Liver (tissue), 9 donors: ENCODE measurements around the gene CALY. TPM values are rescaled to one million over a fixed set of nuclear protein-coding genes. Genes with fewer than 3 reads are reported as not detected.

Experiments
- DNase-seq: peaks from one replicate; pipeline ENCODE4 v3.0.0-alpha.2; 2017; ENCODE audit warnings: low spot score
- H3K27ac ChIP-seq, 2 donors: one replicate each; pipeline ENCODE4 v1.7.0; 2013; ENCODE audit warnings: inconsistent platforms in 2 of 2, low read length in 2 of 2, control low read depth in 1 of 2, low read depth in 1 of 2, mild to moderate bottlenecking in 1 of 2
- H3K27me3 ChIP-seq, 4 donors: one replicate each; pipeline versions ENCODE4 v1.6.1 to v1.7.0; 2013; ENCODE audit warnings: low read length in 3 of 4, inconsistent platforms in 1 of 4, mild to moderate bottlenecking in 1 of 4, moderate library complexity in 1 of 4; ENCODE audit not compliant: control insufficient read depth in 4 of 4, insufficient read depth in 4 of 4
- H3K36me3 ChIP-seq, 4 donors: one replicate each; pipeline versions ENCODE4 v1.6.1 to v1.7.0; 2013; ENCODE audit warnings: low read length in 3 of 4, mild to moderate bottlenecking in 3 of 4, low read depth in 1 of 4, moderate library complexity in 1 of 4; ENCODE audit not compliant: control insufficient read depth in 4 of 4, insufficient read depth in 3 of 4
- H3K4me1 ChIP-seq, 4 donors: one replicate each; pipeline versions ENCODE4 v1.6.1 to v1.7.0; 2013; ENCODE audit warnings: low read length in 3 of 4, mild to moderate bottlenecking in 3 of 4, moderate library complexity in 1 of 4; ENCODE audit not compliant: control insufficient read depth in 4 of 4, insufficient read depth in 4 of 4
- H3K4me3 ChIP-seq, 3 donors: one replicate each; pipeline versions ENCODE4 v1.6.1 to v1.7.0; 2013; ENCODE audit warnings: low read length in 3 of 3, control low read depth in 1 of 3, low read depth in 1 of 3, mild to moderate bottlenecking in 1 of 3
- H3K9ac ChIP-seq, 2 donors: one replicate each; pipeline ENCODE4 v1.7.0; 2013; ENCODE audit warnings: low read length in 2 of 2, mild to moderate bottlenecking in 2 of 2, moderate library complexity in 2 of 2, control low read depth in 1 of 2, low read depth in 1 of 2
- H3K9me3 ChIP-seq, 4 donors: one replicate each; pipeline versions ENCODE4 v1.6.1 to v1.7.0; 2013; ENCODE audit warnings: low read length in 3 of 4; ENCODE audit not compliant: control insufficient read depth in 4 of 4
- EGR1 ChIP-seq, 2 donors: IDR thresholded peaks; 2 replicates each; pipeline ENCODE4 v1.6.1; 2016 to 2018; ENCODE audit warnings: antibody characterized with exemption in 2 of 2, low read depth in 2 of 2
- FOXA1 ChIP-seq: IDR thresholded peaks from 2 replicates; pipeline ENCODE4 v1.6.1; 2016; ENCODE audit warnings: antibody characterized with exemption
- FOXA2 ChIP-seq: IDR thresholded peaks from 2 replicates; pipeline ENCODE4 v1.6.1; 2016; ENCODE audit warnings: antibody characterized with exemption
- GABPA ChIP-seq, 2 donors: IDR thresholded peaks in 1 of 2; conservative IDR thresholded peaks in 1 of 2; 2 replicates each; pipeline ENCODE4 v1.6.1; 2016; ENCODE audit warnings: antibody characterized with exemption in 2 of 2, mild to moderate bottlenecking in 1 of 2, moderate library complexity in 1 of 2
- HNF4A ChIP-seq, 2 donors: conservative IDR thresholded peaks; 2 replicates each; pipeline ENCODE4 v1.6.1; 2016; ENCODE audit warnings: antibody characterized with exemption in 2 of 2, mild to moderate bottlenecking in 2 of 2
- HNF4G ChIP-seq: IDR thresholded peaks from 2 replicates; pipeline ENCODE4 v1.6.1; 2016; ENCODE audit warnings: antibody characterized with exemption
- JUND ChIP-seq, 2 donors: IDR thresholded peaks; 2 replicates each; pipeline ENCODE4 v1.6.1; 2016; ENCODE audit warnings: antibody characterized with exemption in 2 of 2
- NR2F2 ChIP-seq: IDR thresholded peaks from 2 replicates; pipeline ENCODE4 v1.6.1; 2016; ENCODE audit warnings: antibody characterized with exemption
- RAD21 ChIP-seq, 2 donors: IDR thresholded peaks; 2 replicates each; pipeline ENCODE4 v1.6.1; 2016; ENCODE audit warnings: antibody characterized with exemption in 2 of 2, mild to moderate bottlenecking in 2 of 2
- RXRA ChIP-seq, 2 donors: IDR thresholded peaks; 2 replicates each; pipeline ENCODE4 v1.6.1; 2017 to 2018; ENCODE audit warnings: antibody characterized with exemption in 2 of 2, mild to moderate bottlenecking in 1 of 2
- SP1 ChIP-seq: IDR thresholded peaks from 2 replicates; pipeline ENCODE4 v1.6.1; 2018; ENCODE audit warnings: antibody characterized with exemption, mild to moderate bottlenecking
- TAF1 ChIP-seq: conservative IDR thresholded peaks from 2 replicates; pipeline ENCODE4 v1.6.1; 2016; ENCODE audit warnings: antibody characterized with exemption, mild to moderate bottlenecking
- YY1 ChIP-seq: IDR thresholded peaks from 2 replicates; pipeline ENCODE4 v1.6.1; 2016; ENCODE audit warnings: antibody characterized with exemption, mild to moderate bottlenecking
- WGBS: extraction: QIAGEN DNeasy Blood & Tissue Kit; methylation state at CpG from one replicate; pipeline ENCODE4 v1.1.7; 2013; 5-methylcytosine and 5-hydroxymethylcytosine counted together
- polyA plus RNA-seq, 2 donors: library from polyadenylated mRNA; stranded (reverse) in 1 of 2; unstranded in 1 of 2; fragments of 200-250 nt in 1 of 2; fragments of >200 nt in 1 of 2; fragmentation: Nextera tagmentation in 1 of 2; extraction: Ambion mirVana in 1 of 2; gene quantifications; one replicate each; pipeline versions ENCODE4 v1.2.1 to v1.2.3, GENCODE V29; 2013 to 2015
- total RNA-seq, 2 donors: library from RNA; depleted of rRNA; stranded (reverse); fragments of >200 nt; gene quantifications; one replicate each; pipeline ENCODE4 v1.2.3, GENCODE V29; 2014
- TF ChIP-seq, protein P1 (sequence below): IDR thresholded peaks from 2 replicates; pipeline ENCODE4 v1.6.1; 2016; ENCODE audit warnings: antibody characterized with exemption, mild to moderate bottlenecking
- TF ChIP-seq, protein P2 (sequence below): IDR thresholded peaks from 2 replicates; pipeline ENCODE4 v1.6.1; 2016; ENCODE audit warnings: antibody characterized with exemption
- TF ChIP-seq, protein P3 (sequence below): IDR thresholded peaks from 2 replicates; pipeline ENCODE4 v1.6.1; 2016; ENCODE audit warnings: antibody characterized with exemption
- TF ChIP-seq, protein P4 (sequence below): fragments of 150-350 bp; IDR thresholded peaks from 2 replicates; pipeline ENCODE4 v1.5.1; 2017; ENCODE audit warnings: improper control_type of control experiment, low read depth, low read length; ENCODE audit not compliant: missing input control
- TF ChIP-seq, protein P5 (sequence below): IDR thresholded peaks from 2 replicates; pipeline ENCODE4 v1.6.1; 2016; ENCODE audit warnings: antibody characterized with exemption
- donor health status: healthy.
- donor health status: healthy.
- donor health status: healthy.
- donor health status: healthy.
- donor health status: healthy.

Gene CALY
- total and polyA plus RNA-seq, 4 donors: 0.07 TPM; not detected in 3

DNA sequence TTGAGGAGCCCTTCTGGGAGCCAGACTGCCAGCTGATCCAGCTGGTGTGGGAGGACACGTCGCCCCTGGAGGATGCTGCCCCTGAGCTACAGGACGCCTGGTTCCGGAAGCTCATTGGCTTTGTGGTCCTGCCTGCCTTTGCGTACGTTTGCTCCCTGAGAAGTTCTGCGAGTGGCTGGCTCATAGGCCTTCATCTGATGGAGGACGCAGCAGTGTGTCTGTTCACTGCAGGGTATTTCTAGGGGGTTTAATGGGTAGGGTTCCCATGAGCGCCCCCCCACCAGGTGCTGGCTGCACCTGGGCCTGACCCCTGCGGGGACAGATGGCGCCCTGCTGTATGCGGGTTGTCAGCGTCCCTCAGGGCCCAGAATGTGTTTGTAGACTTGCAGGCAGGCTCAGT lies 47.4 kb upstream of the CALY start:
- TF ChIP-seq, protein P1, sequence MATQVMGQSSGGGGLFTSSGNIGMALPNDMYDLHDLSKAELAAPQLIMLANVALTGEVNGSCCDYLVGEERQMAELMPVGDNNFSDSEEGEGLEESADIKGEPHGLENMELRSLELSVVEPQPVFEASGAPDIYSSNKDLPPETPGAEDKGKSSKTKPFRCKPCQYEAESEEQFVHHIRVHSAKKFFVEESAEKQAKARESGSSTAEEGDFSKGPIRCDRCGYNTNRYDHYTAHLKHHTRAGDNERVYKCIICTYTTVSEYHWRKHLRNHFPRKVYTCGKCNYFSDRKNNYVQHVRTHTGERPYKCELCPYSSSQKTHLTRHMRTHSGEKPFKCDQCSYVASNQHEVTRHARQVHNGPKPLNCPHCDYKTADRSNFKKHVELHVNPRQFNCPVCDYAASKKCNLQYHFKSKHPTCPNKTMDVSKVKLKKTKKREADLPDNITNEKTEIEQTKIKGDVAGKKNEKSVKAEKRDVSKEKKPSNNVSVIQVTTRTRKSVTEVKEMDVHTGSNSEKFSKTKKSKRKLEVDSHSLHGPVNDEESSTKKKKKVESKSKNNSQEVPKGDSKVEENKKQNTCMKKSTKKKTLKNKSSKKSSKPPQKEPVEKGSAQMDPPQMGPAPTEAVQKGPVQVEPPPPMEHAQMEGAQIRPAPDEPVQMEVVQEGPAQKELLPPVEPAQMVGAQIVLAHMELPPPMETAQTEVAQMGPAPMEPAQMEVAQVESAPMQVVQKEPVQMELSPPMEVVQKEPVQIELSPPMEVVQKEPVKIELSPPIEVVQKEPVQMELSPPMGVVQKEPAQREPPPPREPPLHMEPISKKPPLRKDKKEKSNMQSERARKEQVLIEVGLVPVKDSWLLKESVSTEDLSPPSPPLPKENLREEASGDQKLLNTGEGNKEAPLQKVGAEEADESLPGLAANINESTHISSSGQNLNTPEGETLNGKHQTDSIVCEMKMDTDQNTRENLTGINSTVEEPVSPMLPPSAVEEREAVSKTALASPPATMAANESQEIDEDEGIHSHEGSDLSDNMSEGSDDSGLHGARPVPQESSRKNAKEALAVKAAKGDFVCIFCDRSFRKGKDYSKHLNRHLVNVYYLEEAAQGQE: no peak
- TF ChIP-seq RXRA (IDR thresholded peaks at IDR 0.05) (no peak), YY1 (no peak), TAF1 (no peak), JUND (IDR thresholded peaks at IDR 0.05) (no peak), SP1 (no peak), EGR1 (IDR thresholded peaks at IDR 0.05; ENCODE audit: low read depth in 2 of 2) (no peak)
- TF ChIP-seq, protein P2, sequence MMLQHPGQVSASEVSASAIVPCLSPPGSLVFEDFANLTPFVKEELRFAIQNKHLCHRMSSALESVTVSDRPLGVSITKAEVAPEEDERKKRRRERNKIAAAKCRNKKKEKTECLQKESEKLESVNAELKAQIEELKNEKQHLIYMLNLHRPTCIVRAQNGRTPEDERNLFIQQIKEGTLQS: no peak
- TF ChIP-seq, protein P3, sequence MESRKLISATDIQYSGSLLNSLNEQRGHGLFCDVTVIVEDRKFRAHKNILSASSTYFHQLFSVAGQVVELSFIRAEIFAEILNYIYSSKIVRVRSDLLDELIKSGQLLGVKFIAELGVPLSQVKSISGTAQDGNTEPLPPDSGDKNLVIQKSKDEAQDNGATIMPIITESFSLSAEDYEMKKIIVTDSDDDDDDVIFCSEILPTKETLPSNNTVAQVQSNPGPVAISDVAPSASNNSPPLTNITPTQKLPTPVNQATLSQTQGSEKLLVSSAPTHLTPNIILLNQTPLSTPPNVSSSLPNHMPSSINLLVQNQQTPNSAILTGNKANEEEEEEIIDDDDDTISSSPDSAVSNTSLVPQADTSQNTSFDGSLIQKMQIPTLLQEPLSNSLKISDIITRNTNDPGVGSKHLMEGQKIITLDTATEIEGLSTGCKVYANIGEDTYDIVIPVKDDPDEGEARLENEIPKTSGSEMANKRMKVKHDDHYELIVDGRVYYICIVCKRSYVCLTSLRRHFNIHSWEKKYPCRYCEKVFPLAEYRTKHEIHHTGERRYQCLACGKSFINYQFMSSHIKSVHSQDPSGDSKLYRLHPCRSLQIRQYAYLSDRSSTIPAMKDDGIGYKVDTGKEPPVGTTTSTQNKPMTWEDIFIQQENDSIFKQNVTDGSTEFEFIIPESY: no peak
- H3K9me3 ChIP-seq: no peaks in the 10 kb centered on the region
- no peaks in the 10 kb centered on the region for H3K27me3 ChIP-seq
- H3K9ac ChIP-seq: no peak overlapping the region
- H3K4me3 ChIP-seq: no peak overlapping the region
- 97% methylated on average over 13 of the region's 13 CpGs for WGBS
- DNase-seq: no peak
- H3K27ac ChIP-seq: no peak overlapping the region
- peaks cover 3 to 16% (median 8%) of the 10 kb centered on the region in 4 donors for H3K4me1 ChIP-seq
- H3K36me3 ChIP-seq: peaks cover 0 to 20% (median 10%) of the 10 kb centered on the region in 4 donors

DNA sequence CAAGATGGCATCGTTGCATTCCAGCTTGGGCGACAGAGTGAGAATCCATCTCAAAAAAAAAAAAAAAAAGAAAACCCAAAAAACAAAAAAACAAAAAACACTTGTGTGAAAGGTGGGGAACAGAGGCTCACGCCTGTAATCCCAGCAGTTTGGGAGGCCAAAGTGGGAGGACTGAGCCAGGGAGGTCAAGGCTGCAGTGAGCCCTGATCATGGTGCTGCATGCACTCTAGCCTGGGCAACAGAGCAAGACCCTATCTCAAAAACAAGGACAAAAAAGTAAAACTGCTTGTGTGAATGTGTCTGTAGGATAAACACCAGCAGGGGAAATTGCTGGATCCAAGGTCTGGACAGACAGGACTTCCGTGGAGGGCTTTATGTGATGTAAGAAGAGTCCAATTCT lies 46.9 kb upstream of the CALY start:
- WGBS: 96% methylated on average over 4 of the region's 4 CpGs
- DNase-seq: no peak
- H3K4me3 ChIP-seq: no peak overlapping the region
- H3K4me1 ChIP-seq: peaks cover 3 to 19% (median 10%) of the 10 kb centered on the region in 4 donors
- TF ChIP-seq EGR1 (IDR thresholded peaks at IDR 0.05; ENCODE audit: low read depth in 2 of 2): no peak
- TF ChIP-seq RXRA (IDR thresholded peaks at IDR 0.05): no peak
- TF ChIP-seq, protein P1: no peak
- TF ChIP-seq HNF4G: no peak
- no peak for TF ChIP-seq GABPA (IDR thresholded peaks at IDR 0.05 in 1 of 2, conservative IDR thresholded peaks at IDR 0.05 in 1 of 2)
- TF ChIP-seq, protein P3: no peak
- TF ChIP-seq, protein P4, sequence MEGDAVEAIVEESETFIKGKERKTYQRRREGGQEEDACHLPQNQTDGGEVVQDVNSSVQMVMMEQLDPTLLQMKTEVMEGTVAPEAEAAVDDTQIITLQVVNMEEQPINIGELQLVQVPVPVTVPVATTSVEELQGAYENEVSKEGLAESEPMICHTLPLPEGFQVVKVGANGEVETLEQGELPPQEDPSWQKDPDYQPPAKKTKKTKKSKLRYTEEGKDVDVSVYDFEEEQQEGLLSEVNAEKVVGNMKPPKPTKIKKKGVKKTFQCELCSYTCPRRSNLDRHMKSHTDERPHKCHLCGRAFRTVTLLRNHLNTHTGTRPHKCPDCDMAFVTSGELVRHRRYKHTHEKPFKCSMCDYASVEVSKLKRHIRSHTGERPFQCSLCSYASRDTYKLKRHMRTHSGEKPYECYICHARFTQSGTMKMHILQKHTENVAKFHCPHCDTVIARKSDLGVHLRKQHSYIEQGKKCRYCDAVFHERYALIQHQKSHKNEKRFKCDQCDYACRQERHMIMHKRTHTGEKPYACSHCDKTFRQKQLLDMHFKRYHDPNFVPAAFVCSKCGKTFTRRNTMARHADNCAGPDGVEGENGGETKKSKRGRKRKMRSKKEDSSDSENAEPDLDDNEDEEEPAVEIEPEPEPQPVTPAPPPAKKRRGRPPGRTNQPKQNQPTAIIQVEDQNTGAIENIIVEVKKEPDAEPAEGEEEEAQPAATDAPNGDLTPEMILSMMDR: no peak
- TF ChIP-seq FOXA1: no peak
- TF ChIP-seq, protein P5, sequence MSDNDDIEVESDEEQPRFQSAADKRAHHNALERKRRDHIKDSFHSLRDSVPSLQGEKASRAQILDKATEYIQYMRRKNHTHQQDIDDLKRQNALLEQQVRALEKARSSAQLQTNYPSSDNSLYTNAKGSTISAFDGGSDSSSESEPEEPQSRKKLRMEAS: no peak
- TF ChIP-seq JUND (IDR thresholded peaks at IDR 0.05): no peak
- no peak for TF ChIP-seq YY1
- no peak for TF ChIP-seq FOXA2
- no peak for TF ChIP-seq SP1
- no peak for TF ChIP-seq TAF1
- TF ChIP-seq, protein P2: no peak
- no peak for TF ChIP-seq NR2F2
- TF ChIP-seq HNF4A (conservative IDR thresholded peaks at IDR 0.05): no peak
- TF ChIP-seq RAD21 (IDR thresholded peaks at IDR 0.05): no peak
- no peaks in the 10 kb centered on the region for H3K27me3 ChIP-seq
- H3K9ac ChIP-seq: no peak overlapping the region
- H3K9me3 ChIP-seq: no peaks in the 10 kb centered on the region
- H3K27ac ChIP-seq: no peak overlapping the region
- peaks cover 0 to 18% (median 8%) of the 10 kb centered on the region in 4 donors for H3K36me3 ChIP-seq
